Thyroid gland (tissue), 4 donors: ENCODE measurements around the gene NFATC2. TPM values are rescaled to one million over a fixed set of nuclear protein-coding genes. Genes with fewer than 3 reads are reported as not detected.

Experiments used
- DNase-seq, 2 donors: peaks; one replicate each; pipeline ENCODE4 v3.0.0-alpha.2; 2019
- H3K27ac ChIP-seq, 3 donors: fragments of 200-600 bp; sonication (generic); 1 replicate in 2 of 3; 2 replicates in 1 of 3; pipeline ENCODE4 v1.5.1; 2016 to 2019; ENCODE audit warnings: mild to moderate bottlenecking in 1 of 3, moderate library complexity in 1 of 3
- H3K27me3 ChIP-seq: fragments of 200-600 bp; sonication (generic); one replicate; pipeline ENCODE4 v1.5.1; 2019
- H3K36me3 ChIP-seq, 2 donors: fragments of 200-600 bp; sonication (generic); one replicate each; pipeline ENCODE4 v1.5.1; 2016 to 2019
- H3K4me1 ChIP-seq, 2 donors: fragments of 200-600 bp; sonication (generic); one replicate each; pipeline ENCODE4 v1.5.1; 2017 to 2019
- H3K4me3 ChIP-seq, 3 donors: fragments of 200-600 bp; sonication (generic); replicated peaks in 1 of 3; 1 replicate in 2 of 3; 2 replicates in 1 of 3; pipeline ENCODE4 v1.5.1; 2016; ENCODE audit warnings: mild to moderate bottlenecking in 1 of 3
- H3K9me3 ChIP-seq: fragments of 200-600 bp; sonication (generic); one replicate; pipeline ENCODE4 v1.5.1; 2017
- POLR2A ChIP-seq, 2 donors: fragments of 450-650 bp; IDR thresholded peaks; one replicate each; pipeline ENCODE4 v1.6.1; 2017; ENCODE audit warnings: antibody characterized with exemption in 2 of 2, mild to moderate bottlenecking in 2 of 2, moderate library complexity in 1 of 2
- WGBS, 2 donors: methylation state at CpG; one replicate each; pipeline ENCODE4 v1.1.5; 2017; 5-methylcytosine and 5-hydroxymethylcytosine counted together
- intact Hi-C: fragments of 100-400 bp; cut with DNase I; formaldehyde crosslinking; loops from one replicate; pipeline ENCODE4 v1.15.1; 2023
- total RNA-seq, 4 donors: library from RNA; depleted of rRNA; stranded (reverse); fragments of >200 nt; gene quantifications; one replicate each; pipeline ENCODE4 v1.2.3, GENCODE V29; 2016
- TF ChIP-seq, protein P1 (sequence below), 6 experiments: fragments of 200-600 bp in 3 of 6; fragments of 450-650 bp in 3 of 6; sonication (generic) in 3 of 6; IDR thresholded peaks; one replicate each; pipeline ENCODE4 v1.5.1; 2016 to 2019; ENCODE audit warnings: antibody characterized with exemption in 6 of 6, mild to moderate bottlenecking in 2 of 6, inconsistent platforms in 1 of 6, moderate library complexity in 1 of 6

Gene NFATC2
- total RNA-seq, 4 donors from 2014 or later = 7.5 to 12.6 (median 8.5) TPM

DNA sequence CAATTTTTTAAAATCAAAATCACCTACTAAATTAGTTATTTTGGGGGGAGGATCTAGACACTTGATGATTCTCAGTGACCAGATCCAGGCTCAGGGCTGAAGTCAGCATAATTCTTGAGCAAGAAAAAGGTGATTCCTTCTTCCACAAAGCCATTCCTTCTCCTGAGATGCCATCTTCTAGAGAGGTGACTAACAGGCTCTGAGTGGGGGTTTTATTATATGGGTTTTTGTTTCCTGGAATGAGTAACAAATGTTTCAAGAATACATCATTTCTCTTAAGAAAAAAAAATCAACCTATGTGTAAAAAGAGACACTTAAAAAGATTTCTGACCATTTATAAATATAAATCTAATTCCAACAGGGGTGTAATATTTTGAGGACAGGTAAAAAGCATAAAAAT, 154.3 kb downstream of the NFATC2 start:
- no peaks in the 10 kb centered on the region for H3K9me3 ChIP-seq
- H3K36me3 ChIP-seq = no peaks in the 10 kb centered on the region
- no peak for DNase-seq
- peaks cover 42 to 56% of the 10 kb centered on the region in 2 donors for H3K4me1 ChIP-seq
- TF ChIP-seq, protein P1, sequence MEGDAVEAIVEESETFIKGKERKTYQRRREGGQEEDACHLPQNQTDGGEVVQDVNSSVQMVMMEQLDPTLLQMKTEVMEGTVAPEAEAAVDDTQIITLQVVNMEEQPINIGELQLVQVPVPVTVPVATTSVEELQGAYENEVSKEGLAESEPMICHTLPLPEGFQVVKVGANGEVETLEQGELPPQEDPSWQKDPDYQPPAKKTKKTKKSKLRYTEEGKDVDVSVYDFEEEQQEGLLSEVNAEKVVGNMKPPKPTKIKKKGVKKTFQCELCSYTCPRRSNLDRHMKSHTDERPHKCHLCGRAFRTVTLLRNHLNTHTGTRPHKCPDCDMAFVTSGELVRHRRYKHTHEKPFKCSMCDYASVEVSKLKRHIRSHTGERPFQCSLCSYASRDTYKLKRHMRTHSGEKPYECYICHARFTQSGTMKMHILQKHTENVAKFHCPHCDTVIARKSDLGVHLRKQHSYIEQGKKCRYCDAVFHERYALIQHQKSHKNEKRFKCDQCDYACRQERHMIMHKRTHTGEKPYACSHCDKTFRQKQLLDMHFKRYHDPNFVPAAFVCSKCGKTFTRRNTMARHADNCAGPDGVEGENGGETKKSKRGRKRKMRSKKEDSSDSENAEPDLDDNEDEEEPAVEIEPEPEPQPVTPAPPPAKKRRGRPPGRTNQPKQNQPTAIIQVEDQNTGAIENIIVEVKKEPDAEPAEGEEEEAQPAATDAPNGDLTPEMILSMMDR (IDR thresholded peaks at IDR 0.05) = no peak
- intact Hi-C loops = no loop called here
- H3K27ac ChIP-seq = peak overlapping the region; percentile 78 to 87 (median 85)
- H3K27me3 ChIP-seq = no peaks in the 10 kb centered on the region
- H3K4me3 ChIP-seq = no peak overlapping the region

DNA sequence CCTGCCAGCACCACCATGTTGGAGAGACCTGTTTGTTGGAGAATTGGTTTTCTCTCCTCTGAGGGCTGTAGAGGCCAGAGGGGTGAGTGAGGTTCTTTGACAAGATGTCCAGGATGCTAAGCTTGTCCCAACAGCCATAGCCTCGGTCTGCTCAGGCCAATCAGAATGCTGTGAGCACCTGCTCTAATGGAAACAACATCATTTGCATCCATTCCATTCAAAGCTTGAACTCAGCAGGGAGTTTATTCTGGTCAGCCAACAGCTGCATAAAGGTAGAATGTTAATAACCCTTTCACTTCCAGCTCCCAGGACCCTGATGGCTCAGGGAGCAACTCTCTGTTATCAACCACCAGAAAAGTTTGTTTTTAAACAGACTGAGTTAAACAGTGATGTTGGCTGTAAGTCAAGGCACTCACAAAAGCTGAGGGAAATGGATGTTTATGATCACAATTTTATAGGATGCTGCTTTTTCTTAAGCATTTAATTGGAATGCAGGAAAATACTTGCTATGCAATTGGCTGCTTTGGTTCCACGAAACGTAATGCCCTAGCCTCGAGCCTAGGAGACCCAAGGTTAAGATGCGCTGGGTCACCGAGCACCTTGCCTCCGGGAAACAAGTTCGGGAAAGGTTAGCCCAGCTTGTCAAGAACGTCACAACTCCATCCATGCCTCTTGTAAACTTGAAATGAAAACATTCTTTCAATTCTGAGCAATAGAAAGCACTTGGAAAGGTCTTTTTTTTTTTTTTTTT, 155.2 kb downstream of the NFATC2 start:
- intact Hi-C loops = no loop called here
- Histone ChIP-seq H3K9me3 (no peaks in the 10 kb centered on the region), H3K36me3 (no peaks in the 10 kb centered on the region), H3K27me3 (no peaks in the 10 kb centered on the region), H3K4me1 (peaks cover 42 to 46% of the 10 kb centered on the region in 2 donors), H3K27ac (peak overlapping the region; percentile 35 to 85 (median 78)), H3K4me3 (no peak overlapping the region)
- 56 to 57% methylated on average over 9 of the region's 9 CpGs for WGBS, 2 donors
- TF ChIP-seq, protein P1 (IDR thresholded peaks at IDR 0.05) = no peak
- TF ChIP-seq POLR2A (IDR thresholded peaks at IDR 0.05) = no peak
- peak in 1 of 2 donors; percentile 36 for DNase-seq

DNA sequence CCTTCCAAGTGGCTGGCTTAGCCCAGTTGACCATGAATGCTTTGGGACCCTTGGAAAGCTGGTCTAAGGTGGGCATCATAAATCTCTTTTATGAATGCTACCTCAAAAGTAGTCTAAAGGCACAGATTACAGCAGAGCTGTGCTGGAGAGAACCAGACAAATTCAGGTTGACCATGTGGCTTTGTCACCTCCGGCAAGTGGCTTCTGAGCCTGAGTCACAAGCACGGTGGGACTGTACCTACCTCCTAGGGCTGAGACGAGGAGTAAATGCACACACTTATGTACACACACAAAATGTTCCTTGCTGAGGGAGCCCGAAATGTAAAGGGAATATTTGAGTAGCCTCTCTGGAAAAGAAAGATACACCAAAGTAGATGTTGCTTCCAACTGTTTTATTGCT, 155.9 kb downstream of the NFATC2 start:
- intact Hi-C loops = no loop called here
- Histone ChIP-seq H3K4me3 (no peak overlapping the region), H3K9me3 (no peaks in the 10 kb centered on the region), H3K27me3 (no peaks in the 10 kb centered on the region), H3K27ac (no peak overlapping the region), H3K4me1 (peaks cover 42 to 45% of the 10 kb centered on the region in 2 donors), H3K36me3 (no peaks in the 10 kb centered on the region)
- WGBS, 2 donors = 89 to 92% methylated on average over 4 of the region's 4 CpGs
- DNase-seq = no peak
- TF ChIP-seq, protein P1 (IDR thresholded peaks at IDR 0.05) = no peak
- no peak for TF ChIP-seq POLR2A (IDR thresholded peaks at IDR 0.05)

DNA sequence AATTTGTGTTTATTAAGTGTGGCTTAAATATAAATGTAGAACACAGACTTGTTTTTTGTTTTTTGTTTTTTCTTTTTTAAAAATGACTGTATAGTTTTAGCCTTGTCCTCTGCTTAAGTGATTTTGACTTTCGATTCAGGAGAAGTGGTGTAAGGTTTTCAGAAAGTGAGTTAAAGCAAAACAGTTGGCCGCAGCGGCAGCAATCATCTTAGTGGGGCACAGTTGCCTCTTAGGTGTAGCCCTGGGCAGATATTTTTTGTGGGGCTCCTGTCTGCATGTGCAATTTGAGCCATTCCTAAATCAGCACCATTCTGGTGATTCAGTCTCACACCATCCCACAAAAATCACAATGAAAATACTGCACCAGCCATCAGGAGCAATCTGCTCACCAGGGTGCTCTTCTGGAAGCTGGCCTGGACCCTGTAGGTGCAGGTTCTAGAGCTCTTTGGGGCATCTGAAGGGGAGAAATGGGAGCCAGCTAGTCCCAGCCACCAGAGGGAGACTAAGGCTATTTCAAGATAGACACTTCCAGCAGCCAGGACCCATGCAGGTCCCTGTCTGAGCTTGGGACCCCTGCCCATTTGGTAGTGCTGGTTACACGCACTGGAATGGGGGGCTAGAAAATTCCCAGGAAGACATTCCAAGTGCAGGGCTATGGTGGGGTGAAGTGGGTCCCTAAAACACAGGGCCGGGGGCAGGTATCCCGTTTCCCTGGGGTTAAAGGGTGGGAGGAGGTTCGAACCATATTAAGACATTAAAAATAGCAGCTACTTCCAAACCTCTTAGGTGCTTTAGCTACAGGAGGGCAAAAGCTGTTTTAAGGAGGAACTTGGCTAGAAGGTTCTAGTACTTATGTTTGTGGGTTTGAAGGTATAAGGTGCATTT, 156.6 kb downstream of the NFATC2 start:
- no peaks in the 10 kb centered on the region for H3K36me3 ChIP-seq
- H3K27me3 ChIP-seq = no peaks in the 10 kb centered on the region
- intact Hi-C loops = no loop called here
- no peaks in the 10 kb centered on the region for H3K9me3 ChIP-seq
- H3K4me3 ChIP-seq = no peak overlapping the region
- H3K27ac ChIP-seq = no peak overlapping the region
- WGBS, 2 donors = 92 to 94% methylated on average over 7 of the region's 7 CpGs
- peaks cover 38 to 40% of the 10 kb centered on the region in 2 donors for H3K4me1 ChIP-seq
- no peak for TF ChIP-seq POLR2A (IDR thresholded peaks at IDR 0.05)
- TF ChIP-seq, protein P1 (IDR thresholded peaks at IDR 0.05) = peak in 3 of 6 experiments; percentile 32 to 40 (median 35)
- peak in 1 of 2 donors; percentile 17 for DNase-seq

DNA sequence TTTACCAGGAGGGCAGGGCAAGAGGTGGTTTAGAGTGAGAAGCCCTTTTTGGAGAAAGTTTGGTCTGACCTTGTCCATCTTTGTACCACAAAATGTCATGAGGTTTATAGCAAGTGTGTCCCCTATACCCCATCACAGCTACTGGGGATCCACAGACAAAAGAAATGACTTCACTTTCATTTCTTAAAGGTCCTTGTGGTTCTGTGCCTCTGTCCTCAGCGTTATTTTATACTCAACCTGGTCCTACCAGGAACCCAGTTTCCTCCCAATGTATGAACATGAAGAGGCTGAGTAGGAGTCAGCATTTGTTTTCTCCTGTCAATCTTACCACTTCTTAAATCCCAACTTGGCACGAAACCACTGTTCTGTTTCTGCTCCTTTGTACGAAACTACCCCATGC, 157.6 kb downstream of the NFATC2 start:
- Histone ChIP-seq H3K9me3 (no peaks in the 10 kb centered on the region), H3K27me3 (no peaks in the 10 kb centered on the region), H3K4me3 (no peak overlapping the region), H3K27ac (no peak overlapping the region), H3K4me1 (peaks cover 28 to 30% of the 10 kb centered on the region in 2 donors), H3K36me3 (no peaks in the 10 kb centered on the region)
- intact Hi-C loops = no loop called here
- no peak for TF ChIP-seq POLR2A (IDR thresholded peaks at IDR 0.05)
- TF ChIP-seq, protein P1 (IDR thresholded peaks at IDR 0.05) = no peak
- no peak for DNase-seq
- 92 to 100% methylated on average over 3 of the region's 3 CpGs for WGBS, 2 donors
